DMS 273 (cell line): ENCODE data around the gene TGFB3.

Experiments
- DNase-seq: peaks from one replicate; lab custom pipeline; 2025; ENCODE audit not compliant: unreplicated experiment; lab: John Stamatoyannopoulos, UW

Gene TGFB3

DNA sequence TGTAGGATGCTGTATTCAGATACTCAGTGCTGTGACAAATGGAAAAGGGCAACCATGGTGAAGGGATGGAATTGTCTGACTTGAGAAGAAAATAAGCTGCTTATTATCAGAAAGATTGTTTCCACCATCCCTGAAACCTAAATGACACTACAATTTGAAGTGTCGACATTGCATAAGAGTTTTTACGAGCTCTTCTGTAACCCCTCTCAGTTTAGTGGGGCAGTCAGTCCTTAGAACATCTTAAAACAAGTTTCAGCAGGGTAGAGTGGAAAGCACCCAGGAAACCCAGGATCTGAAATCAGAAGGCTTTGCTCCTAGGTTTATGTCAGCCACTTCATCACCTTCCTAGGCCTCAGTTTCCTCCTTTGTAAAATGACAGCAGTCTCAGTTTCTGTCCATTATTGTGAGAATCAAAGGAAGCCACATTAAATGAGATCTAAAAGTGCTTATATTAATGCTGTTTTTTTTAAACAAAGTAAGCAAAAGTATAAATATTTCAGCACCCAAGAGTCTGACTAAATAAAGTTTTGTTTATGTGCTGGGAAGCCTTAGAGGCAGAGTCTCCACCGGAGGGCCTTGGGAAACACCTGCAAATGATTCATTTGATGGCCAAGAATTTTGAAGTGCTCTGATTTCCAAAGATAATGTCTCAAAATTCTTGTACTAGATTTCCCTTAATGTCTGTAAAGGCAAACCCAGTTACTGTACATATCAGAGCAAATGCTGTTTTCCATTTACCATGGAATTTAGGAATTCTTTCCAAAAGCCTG is 5.6 kb upstream of the TGFB3 start:
- no peak for DNase-seq

DNA sequence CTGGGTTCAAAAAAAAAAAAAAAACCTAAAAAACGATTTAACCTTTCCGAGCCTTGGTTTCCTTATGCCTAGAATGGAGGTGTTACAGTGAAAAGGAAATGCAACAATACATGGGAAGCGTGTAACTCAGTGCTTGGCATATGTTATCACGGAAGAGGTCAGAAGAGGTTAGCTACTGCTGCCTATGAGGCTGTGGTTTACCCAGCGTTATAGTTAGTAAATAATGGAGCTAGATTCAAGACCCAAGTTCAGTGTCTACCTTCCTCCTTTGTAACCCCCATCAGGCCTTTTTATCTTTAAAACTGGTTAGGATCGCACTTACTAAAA is 4.6 kb upstream of the TGFB3 start:
- no peak for DNase-seq

DNA sequence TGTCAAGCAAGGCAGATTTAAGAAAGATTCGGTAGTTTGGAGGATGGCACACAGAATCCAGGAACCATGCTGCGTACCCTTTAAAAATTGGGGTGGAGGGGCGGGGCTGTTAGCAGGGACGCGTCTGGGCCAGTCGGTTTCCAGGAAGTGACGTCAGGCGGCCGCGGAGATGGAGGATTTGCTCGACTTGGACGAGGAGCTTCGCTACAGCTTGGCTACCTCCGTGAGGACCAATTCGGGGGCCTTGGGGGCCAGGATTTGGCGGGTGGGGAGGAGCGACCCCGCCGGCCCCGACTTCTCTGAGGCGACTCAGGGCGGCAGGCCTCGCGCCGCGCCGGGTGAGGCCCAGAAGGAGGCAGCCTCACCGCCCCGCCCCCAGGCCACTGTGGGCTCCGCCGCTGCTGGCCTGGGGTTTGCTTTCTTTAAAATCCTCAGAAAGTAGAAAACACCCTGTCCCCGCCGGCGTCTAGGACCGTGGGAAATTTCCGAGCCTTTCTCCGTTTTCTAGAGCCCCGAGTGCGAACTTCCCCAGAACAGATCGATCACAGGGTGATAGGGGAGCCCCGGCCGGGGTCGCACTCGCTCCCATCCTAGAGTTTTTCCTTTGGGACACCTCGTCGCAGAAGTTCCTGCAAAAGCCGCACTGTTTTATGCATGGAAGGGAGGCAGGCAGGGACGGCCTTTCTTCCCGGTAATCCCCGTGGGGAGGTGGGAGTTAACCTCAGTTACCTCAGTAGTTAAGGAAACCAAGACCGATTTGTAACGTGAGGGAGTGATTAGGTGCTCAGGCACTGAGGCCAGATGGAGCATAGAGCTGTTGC is 4.0 kb upstream of the TGFB3 start, which contains the start of gene IFT43:
TSS of gene IFT43 (plus strand) at position 146 of the 821 bp plus-strand sequence. CDS start at position 170, 24 bp downstream.
- peak; percentile 91 for DNase-seq

DNA sequence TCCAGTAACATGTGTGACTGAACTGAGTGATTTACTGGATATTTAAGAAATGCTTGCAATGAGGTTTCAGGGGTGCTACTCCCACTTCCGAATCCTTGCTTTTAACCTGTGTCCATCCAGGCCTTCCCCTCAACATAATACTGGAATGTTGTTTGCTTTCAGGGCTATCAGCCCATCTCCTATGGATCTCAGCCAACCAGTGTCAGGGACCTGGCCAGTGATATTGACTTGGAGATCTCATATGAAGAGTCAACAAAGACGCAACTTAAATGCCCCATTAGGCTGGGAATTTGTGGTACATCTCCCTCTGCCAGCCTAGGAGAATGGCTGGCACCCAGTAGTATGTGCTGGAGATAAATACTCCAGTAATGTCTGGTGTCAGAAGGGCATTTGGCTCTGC is 2.9 kb upstream of the TGFB3 start:
- DNase-seq: no peak

DNA sequence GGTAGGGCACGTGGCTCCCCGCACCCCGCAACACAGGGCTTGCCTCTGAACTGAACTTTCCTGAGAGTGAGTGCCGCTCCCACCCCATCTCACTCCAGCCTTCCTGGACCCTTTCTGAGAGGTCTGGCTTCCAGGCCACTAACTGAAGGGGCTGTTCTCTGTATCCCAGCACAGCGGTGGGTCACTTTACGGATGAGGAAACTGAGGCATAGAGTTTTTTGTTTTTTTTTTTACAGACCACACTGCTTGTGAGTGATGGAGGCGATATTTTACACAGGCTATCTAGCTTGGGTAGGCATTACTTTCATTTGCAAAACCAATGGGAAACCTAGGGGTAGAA is 1.2 kb upstream of the TGFB3 start:
- DNase-seq: no peak

DNA sequence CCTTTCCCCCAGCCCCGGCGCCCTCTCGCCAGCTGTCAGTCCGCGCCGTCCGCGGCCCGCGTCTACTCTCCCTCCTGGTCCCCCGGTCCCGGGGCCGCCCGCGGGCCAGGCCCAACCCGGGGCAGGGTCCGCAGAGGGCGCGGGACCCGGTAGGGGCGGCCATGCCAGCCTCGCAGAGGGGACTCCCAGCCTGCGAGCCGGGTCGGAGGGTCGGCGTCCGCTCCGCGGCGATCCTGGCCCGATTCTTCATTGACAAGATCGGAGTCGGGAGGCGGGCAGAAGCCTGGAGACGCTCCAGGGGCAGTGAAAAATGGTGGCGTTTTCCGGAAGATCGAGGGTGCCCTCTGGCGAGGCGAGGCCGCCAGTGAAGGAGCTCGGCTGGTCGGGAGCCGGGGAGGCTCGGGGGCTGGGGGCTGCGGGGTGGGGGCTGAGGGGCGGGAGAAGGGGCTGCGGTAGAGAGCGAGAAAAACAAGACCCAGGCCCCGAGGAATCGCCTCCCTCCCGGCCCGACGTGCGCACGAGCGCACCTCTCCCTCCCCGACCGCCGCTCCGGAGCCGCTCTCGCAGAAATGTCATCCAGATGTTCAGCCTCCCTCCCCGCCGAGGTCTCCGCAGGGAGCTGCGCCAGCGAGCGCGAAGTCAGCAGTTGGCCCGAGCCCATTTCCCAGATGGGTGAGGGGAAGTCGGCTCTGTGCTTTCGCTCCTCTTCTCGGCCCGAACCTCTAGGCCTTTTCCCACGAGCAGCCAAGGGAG is 647 bp upstream of the TGFB3 start:
- peak; percentile 91 for DNase-seq

DNA sequence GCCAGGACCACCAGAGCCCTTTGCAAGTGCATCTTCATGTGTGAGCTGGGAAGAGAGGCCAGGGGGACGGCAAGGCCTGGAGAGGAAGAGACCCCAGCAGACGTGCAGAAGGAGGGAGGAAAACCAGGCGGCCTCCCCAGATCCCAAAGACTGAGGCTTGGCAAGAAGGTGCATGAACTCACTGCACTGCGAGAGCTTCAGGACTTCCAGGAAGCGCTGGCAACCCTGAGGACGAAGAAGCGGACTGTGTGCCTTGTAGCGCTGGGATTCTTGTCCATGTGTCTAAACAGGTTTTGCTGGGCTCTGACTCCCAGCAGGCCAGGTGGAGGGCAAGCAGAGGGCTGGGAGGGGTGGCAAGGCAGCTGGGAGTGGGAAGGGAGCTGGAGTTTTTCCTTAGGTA is 939 bp downstream of the TGFB3 start:
- DNase-seq: peak; percentile 72

DNA sequence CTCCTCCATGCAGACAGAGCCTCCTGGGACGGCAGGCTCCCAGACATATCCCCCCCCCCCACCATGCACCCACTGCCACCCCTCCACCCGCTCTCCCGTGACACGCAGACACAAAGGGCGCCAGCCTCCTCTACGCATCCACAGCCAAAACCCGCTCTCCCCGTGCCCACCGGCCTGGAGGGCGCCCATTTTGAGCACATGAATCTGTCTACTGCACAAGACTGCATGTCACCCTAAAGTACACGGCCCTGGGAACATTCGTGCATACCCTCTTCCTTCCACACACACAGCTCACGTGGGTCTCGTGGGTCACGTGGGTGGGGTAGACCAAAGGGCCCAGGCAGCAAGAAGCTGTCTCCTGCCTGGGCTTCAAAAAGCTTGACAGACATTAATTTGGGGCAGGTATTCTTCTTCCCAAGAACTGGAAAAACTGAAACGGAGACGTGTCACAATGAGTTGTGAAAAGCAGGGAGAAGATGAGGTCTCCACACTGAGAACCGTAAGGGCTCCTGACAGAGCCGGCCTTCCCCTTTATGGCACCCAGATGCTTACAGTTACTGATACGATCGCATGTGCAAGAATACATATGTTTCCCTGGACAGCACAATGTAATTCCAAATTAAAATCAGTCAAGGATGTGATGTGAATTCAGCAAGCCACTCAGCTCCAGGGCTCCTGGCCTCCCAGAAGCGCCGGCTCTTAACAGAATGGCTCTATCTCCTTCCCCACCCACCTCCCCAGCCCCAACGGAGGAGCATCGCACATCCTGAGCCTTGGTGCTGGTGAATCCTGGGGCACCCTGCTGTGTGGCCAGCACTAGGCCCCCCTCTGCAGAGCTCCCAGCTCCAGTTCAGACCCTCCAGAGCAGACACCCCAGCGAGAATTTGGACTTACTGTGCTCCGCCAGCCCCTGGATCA is 1.9 kb downstream of the TGFB3 start:
- peak; percentile 48 for DNase-seq

DNA sequence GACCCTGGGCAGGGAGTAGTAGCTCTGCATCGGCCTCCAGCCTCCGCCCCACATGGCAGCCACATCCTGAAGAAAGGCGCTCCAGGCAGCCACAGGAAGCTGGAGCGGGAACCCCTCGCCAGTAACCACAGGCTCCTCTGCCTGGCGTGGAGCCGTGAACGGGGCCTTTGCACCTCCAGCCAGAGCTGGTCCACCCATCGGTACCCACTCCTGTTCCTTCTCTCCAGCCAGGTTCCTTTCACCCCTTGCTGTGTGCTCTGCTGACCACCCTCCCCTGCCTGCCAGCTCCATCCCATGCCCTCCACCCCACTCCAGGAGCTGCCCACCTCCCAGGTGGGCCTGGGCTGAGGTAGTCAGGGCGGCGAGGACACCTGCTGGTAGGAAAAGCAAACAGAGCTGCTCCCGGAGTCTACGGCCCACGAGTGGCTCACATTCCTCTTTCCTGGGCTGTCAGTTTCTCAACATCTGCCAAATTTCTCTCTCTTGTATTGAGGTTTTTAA is 2.7 kb downstream of the TGFB3 start:
- peak; percentile 82 for DNase-seq

DNA sequence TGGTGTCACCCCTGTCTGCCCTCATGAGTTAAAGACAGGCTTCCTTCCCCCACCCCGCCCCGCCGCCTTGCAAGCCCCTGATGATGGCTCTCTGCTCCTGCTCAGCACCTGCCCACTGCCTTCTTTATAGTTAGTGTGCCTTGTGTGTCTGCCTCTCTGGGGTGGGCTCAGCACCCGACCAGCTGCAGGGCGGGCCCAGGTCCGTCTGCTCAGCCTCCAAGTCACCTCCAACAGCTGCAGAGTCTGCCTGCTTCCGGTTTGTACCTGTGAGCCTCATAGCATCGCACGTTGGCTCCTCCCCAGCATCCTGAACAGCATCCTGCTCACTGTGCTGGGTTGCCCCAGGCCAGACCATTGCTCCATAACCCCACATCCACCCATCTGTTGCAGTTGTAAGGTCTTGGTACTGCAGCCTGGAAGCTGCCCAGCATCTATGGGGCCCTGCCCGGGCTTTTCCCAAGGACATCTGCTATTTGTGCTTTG is 3.5 kb downstream of the TGFB3 start:
- peak; percentile 81 for DNase-seq

DNA sequence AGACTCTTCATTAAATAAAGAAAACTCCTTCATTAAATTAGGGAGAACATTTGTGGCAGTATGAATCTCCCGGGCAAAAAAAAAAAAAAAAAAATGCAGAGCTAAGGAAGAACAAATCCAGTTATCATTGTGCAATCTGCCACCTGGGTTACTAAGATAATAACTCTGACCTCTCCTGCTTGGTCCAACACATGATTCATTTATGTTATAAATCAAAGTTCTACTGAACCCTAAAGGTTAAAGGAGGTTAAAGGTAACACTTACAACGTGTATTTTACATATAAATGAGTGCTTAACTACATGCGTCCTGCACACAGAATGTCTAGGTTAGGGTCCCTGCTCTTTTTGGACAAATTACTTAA is 4.2 kb downstream of the TGFB3 start:
- no peak for DNase-seq

DNA sequence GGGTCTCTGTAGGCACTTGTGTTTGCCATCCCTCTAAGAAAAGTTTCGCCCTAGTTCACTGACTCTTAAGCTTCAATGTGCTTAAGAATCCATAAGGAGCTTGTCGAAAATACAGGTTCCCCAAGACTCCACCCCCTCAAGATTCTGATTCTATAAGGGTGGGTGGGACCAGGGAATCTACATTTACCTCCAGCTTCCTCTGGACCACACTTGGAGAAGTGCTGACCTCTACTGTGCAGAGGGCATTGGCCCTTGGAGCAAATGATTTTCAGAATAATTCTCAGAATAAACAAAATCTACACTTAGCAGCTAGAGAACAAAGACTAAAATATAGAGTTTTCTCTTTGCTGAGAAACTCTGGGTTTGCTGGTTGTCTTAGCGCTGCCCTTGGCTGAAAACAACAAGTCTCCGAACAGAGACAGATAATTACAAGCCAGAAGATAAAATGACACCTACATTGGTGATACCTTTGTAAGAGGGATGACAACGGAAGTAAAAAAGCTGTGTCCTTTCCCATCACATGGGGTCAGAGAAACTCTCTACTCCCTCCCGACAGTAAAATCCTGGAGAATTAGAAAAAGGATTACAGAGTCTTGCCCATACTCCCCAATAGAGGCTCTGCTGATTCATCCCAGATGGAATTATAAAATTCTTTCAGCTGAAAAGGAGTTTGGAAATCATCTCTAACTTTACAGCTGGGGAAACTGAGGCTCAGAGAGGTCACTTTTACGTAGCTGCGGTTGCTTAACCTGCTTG is 4.8 kb downstream of the TGFB3 start:
- DNase-seq: no peak

DNA sequence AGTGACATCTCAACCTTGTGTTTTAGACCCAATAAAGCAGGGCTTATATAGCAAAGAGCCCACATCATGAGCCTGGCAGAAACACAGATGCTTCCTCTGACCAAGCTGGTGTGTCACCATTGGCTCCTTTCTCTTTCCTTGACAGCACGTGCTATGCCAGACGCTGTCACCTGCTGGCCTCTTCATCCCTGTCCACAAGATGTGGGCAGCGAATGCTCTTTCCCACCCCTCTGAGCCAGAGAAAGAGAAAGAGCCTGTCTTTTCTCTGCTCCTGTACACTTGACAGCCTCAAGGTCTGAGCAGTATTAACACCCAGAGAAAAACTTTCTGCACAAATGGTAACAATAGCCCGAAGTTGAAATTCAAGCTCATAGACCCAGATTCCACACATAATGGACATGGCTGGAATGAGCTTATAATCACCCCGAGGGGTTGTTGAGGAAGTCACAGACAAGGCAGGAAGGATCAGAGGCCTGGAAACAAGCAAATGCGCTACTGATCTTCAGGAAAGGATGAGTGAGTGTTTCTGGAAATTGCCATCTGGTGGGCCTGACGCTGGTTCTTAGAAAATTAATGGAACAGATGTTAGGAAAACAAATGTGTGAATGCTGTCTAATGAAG is 8.9 kb downstream of the TGFB3 start:
- peak; percentile 86 for DNase-seq

DNA sequence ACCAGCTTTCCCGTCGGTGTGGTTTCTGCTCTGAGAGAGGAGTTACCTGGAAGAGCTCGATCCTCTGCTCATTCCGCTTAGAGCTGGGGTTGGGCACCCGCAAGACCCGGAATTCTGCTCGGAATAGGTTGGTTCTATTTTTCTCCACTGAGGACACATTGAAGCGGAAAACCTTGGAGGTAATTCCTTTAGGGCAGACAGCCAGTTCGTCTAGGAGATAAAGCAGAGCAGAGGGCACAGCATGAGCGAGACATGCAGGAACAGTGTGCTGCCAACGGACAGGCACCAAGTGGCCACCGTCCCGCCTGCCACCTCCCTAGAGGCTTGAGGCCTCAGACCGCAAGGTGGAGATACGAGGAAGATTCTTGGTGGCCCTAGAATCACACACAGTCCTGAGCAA is 10.3 kb downstream of the TGFB3 start:
- no peak for DNase-seq

DNA sequence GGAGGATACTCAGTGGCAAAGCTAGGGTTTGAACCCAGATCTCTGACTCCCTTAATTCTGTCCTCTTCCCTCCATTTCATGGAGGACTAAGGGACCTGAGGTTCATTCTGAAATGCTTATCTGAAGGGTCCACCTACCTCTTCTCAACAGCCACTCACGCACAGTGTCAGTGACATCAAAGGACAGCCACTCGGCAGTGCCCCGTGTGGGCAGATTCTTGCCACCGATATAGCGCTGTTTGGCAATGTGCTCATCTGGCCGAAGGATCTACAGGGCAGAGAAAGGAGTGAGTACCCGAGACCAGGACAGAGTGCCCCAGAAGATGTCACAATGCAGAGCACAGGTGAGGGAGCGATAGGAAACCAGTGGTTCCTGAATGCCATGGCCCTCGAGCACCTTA is 10.8 kb downstream of the TGFB3 start:
- DNase-seq: no peak

DNA sequence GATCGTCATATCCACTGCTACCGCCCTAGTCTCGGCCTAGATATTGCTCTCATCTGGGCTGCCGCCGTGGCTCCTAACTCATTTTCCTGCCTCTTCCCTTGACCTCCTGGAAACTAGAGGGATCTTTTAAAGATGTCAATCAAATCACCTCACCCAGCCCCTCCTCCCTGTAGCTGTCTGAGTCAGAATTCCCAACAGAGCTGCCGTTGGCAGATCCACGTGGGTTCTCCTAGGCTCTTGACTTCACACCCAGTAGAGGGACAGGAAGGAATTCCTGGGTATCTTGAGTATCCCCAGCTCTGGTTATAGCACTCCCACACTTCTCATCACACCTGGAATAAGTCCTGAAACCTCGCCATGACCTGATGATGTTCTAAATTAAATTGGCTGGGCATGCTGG is 11.9 kb downstream of the TGFB3 start:
- DNase-seq: peak; percentile 76

DNA sequence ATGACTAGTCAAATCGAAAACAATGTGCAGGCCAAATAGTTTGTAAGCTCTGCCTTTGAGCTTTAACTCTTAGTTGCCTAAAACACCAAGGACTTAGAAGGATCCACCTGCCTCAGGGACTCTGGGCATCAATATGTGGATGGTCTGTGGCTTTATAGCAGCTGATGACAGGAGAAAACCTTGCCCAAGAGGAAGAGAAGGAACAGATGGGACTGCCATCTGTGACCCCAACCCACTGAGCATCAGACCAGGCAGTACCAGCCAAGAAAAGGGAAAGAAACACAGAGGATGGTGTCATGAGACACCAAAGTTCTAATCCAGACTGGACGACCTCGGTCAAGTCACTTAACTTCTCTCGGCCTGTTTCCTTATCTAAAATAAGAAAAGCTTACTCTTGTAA is 12.7 kb downstream of the TGFB3 start:
- peak; percentile 90 for DNase-seq

DNA sequence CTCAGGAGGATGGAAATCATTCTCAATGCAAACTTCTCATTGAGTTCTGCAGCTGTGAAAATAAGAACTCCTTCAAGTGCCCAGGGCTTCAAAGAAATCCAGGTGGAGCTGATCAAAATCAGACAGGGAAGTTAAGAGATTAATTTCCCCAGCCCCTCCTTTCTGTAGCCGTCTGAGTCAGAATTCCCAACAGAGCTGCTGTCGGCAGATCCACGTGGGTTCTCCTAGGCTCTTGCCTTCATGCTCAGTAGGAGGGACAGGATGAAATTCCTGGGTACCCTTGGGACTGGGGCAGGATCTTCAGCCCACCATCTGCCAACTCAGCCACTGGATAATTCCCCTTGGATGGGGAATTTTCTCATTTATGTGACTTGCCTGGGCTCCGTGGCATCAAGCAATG is 13.3 kb downstream of the TGFB3 start:
- DNase-seq: peak; percentile 83

DNA sequence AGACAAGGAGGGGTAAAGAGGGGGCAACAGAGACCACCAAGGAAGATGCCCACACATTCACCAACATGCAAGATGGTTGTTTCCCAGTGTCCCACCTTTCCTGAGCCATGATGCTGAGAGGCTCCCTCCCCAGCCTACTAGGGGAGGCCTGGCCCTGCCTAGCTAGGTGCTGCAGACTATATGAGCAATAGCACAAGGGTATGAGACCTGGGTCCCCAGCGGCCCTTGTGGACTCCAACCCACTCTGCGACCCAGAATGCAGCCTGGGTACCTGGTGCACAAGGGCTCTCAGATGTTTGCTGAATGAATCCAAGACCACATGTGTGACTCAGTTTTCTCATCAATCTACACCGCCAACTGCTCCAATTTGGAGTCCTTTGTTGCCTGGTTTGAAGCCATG is 13.9 kb downstream of the TGFB3 start:
- DNase-seq: no peak
